ENCODE data around the gene BCL3.

BCL3 gene

GRCh38 chr19:44741258-44741731 is 7.2 kb upstream of the BCL3 start:
- no peak for DNase-seq

GRCh38 chr19:44741841-44742329 is 6.6 kb upstream of the BCL3 start:
- DNase-seq, result peak in 55 of 56 donors; percentile 24 to 91 (median 73)

- DNase-seq, result no peak
Measured at GRCh38 chr19:44742330-44743061, 6.0 kb upstream of the BCL3 start.

- no peak for DNase-seq
Measured at GRCh38 chr19:44744871-44745332, 3.6 kb upstream of the BCL3 start.

- DNase-seq, result no peak
Measured at GRCh38 chr19:44745341-44745831, 3.1 kb upstream of the BCL3 start.

GRCh38 chr19:44745887-44746600 is 2.5 kb upstream of the BCL3 start:
- DNase-seq, result no peak

GRCh38 chr19:44746616-44746945 is 1.9 kb upstream of the BCL3 start:
- DNase-seq, result no peak

GRCh38 chr19:44746946-44747738 is 1.4 kb upstream of the BCL3 start:
- peak in 49 of 56 donors; percentile 5 to 84 (median 37) for DNase-seq

- peak in 12 of 56 donors; percentile 11 to 46 (median 24) for DNase-seq
Measured at GRCh38 chr19:44747739-44748425, 626 bp upstream of the BCL3 start.

- DNase-seq, result no peak
Measured at GRCh38 chr19:44749292-44749691, 784 bp downstream of the BCL3 start.

- DNase-seq, result no peak
Measured at GRCh38 chr19:44749994-44750393, 1.5 kb downstream of the BCL3 start.

GRCh38 chr19:44752123-44752815 is 3.8 kb downstream of the BCL3 start:
- DNase-seq, result no peak

GRCh38 chr19:44752816-44753625 is 4.5 kb downstream of the BCL3 start:
- DNase-seq, result peak in 32 of 56 donors; percentile 2 to 67 (median 23)

GRCh38 chr19:44753626-44753931 is 5.1 kb downstream of the BCL3 start:
- no peak for DNase-seq

GRCh38 chr19:44753932-44754749 is 5.6 kb downstream of the BCL3 start:
- peak in 15 of 56 donors; percentile 1 to 58 (median 13) for DNase-seq

- DNase-seq, result no peak
Measured at GRCh38 chr19:44754750-44755080, 6.2 kb downstream of the BCL3 start.

- no peak for DNase-seq
Measured at GRCh38 chr19:44755219-44755618, 6.7 kb downstream of the BCL3 start.

GRCh38 chr19:44756089-44756562 is 7.6 kb downstream of the BCL3 start:
- DNase-seq, result no peak

All from nucleus accumbens (tissue), 56 donors.